Right atrium auricular region (tissue), 2 donors: Measurements from ENCODE around the gene RPL3. TPM values are rescaled to one million over a fixed set of nuclear protein-coding genes. Genes with fewer than 3 reads are reported as not detected.

Experiments used
- DNase-seq: peaks from one replicate; pipeline ENCODE4 v3.0.0-alpha.2; 2019; ENCODE audit warnings: low spot score
- H3K27ac ChIP-seq, 2 donors: fragments of 200-600 bp; sonication (generic); 1 replicate in 1 of 2; 2 replicates in 1 of 2; pipeline ENCODE4 v1.5.1; 2016 to 2019
- H3K27me3 ChIP-seq, 2 donors: fragments of 200-600 bp; sonication (generic); one replicate each; pipeline versions ENCODE4 v1.5.1 to v1.6.0; 2017 to 2019
- H3K36me3 ChIP-seq: fragments of 200-600 bp; sonication (generic); one replicate; pipeline ENCODE4 v1.5.1; 2016
- H3K4me1 ChIP-seq, 2 donors: fragments of 200-600 bp; sonication (generic); one replicate each; pipeline versions ENCODE4 v1.5.1 to v1.6.0; 2017 to 2019
- H3K4me3 ChIP-seq, 2 donors: fragments of 200-600 bp; sonication (generic); 1 replicate in 1 of 2; 2 replicates in 1 of 2; pipeline ENCODE4 v1.5.1; 2017 to 2019; ENCODE audit warnings: mild to moderate bottlenecking in 1 of 2, moderate library complexity in 1 of 2
- H3K9me3 ChIP-seq, 2 donors: fragments of 200-600 bp; sonication (generic); one replicate each; pipeline ENCODE4 v1.5.1; 2019
- CTCF ChIP-seq, 2 donors: fragments of 200-600 bp; sonication (generic); IDR thresholded peaks; one replicate each; pipeline ENCODE4 v1.5.1; 2019; ENCODE audit warnings: antibody characterized with exemption in 2 of 2
- total RNA-seq, 2 donors: library from RNA; depleted of rRNA; stranded (reverse); fragments of >200 nt; gene quantifications; one replicate each; pipeline ENCODE4 v1.1.0, GENCODE V29; 2016

RPL3 gene
- total RNA-seq, 2 donors from 2014 or later = 440 to 1,190 TPM

GRCh38 chr22:39282645-39283321, 36.6 kb downstream of the RPL3 start:
- TF ChIP-seq CTCF (IDR thresholded peaks at IDR 0.05) = peak in 1 of 2 donors; percentile 36
- Histone ChIP-seq H3K27ac (peak overlapping the region; percentile 78 to 82), H3K9me3 (peaks cover 0 to 9% of the 10 kb centered on the region in 2 donors), H3K4me1 (peaks cover 0 to 33% of the 10 kb centered on the region in 2 donors), H3K4me3 (no peak overlapping the region), H3K27me3 (no peaks in the 10 kb centered on the region), H3K36me3 (no peaks in the 10 kb centered on the region)
- DNase-seq = no peak

- Histone ChIP-seq H3K4me1 (peaks cover 0 to 38% of the 10 kb centered on the region in 2 donors), H3K9me3 (peaks cover 0 to 17% of the 10 kb centered on the region in 2 donors), H3K36me3 (no peaks in the 10 kb centered on the region), H3K27me3 (no peaks in the 10 kb centered on the region), H3K27ac (no peak overlapping the region), H3K4me3 (no peak overlapping the region)
- TF ChIP-seq CTCF (IDR thresholded peaks at IDR 0.05) = no peak
- DNase-seq = no peak
Observed at GRCh38 chr22:39281126-39281525, 38.3 kb downstream of the RPL3 start.

- Histone ChIP-seq H3K4me3 (no peak overlapping the region), H3K27ac (peak overlapping the region in 1 of 2 donors; percentile 0), H3K9me3 (peaks cover 0 to 16% of the 10 kb centered on the region in 2 donors), H3K36me3 (no peaks in the 10 kb centered on the region), H3K4me1 (peaks cover 0 to 43% of the 10 kb centered on the region in 2 donors), H3K27me3 (no peaks in the 10 kb centered on the region)
- DNase-seq = no peak
- TF ChIP-seq CTCF (IDR thresholded peaks at IDR 0.05) = no peak
Observed at GRCh38 chr22:39280250-39280649, 39.2 kb downstream of the RPL3 start.

- Histone ChIP-seq H3K27ac (peak overlapping the region in 1 of 2 donors; percentile 0), H3K9me3 (peaks cover 0 to 8% of the 10 kb centered on the region in 2 donors), H3K4me3 (no peak overlapping the region), H3K36me3 (no peaks in the 10 kb centered on the region), H3K27me3 (no peaks in the 10 kb centered on the region), H3K4me1 (peaks cover 0 to 41% of the 10 kb centered on the region in 2 donors)
- no peak for TF ChIP-seq CTCF (IDR thresholded peaks at IDR 0.05)
- no peak for DNase-seq
Observed at GRCh38 chr22:39279170-39279850, 40.1 kb downstream of the RPL3 start.

- TF ChIP-seq CTCF (IDR thresholded peaks at IDR 0.05) = no peak
- H3K4me3 ChIP-seq = no peak overlapping the region
- no peaks in the 10 kb centered on the region for H3K27me3 ChIP-seq
- no peak for DNase-seq
- H3K4me1 ChIP-seq = peaks cover 0 to 28% of the 10 kb centered on the region in 2 donors
- H3K9me3 ChIP-seq = peaks cover 0 to 8% of the 10 kb centered on the region in 2 donors
- no peaks in the 10 kb centered on the region for H3K36me3 ChIP-seq
- peak overlapping the region; percentile 23 to 43 for H3K27ac ChIP-seq
Observed at GRCh38 chr22:39278040-39278439, 41.4 kb downstream of the RPL3 start.
